Nephron progenitor cell (in vitro differentiated cells): ENCODE data around the gene C12orf42.

Source experiments
- DNase-seq: peaks from one replicate; pipeline ENCODE4 v3.0.0; 2021
- H3K27ac Mint-ChIP-seq: 2 replicates; pipeline ENCODE4 v1.8.0; 2021; ENCODE audit warnings: mild to moderate bottlenecking, moderate library complexity, mixed read lengths
- H3K27me3 Mint-ChIP-seq: 2 replicates; pipeline ENCODE4 v1.8.0; 2021; ENCODE audit warnings: mild to moderate bottlenecking, low read depth, mixed read lengths; ENCODE audit not compliant: poor library complexity
- H3K36me3 Mint-ChIP-seq: 2 replicates; pipeline ENCODE4 v1.8.0; 2021; ENCODE audit warnings: low read depth, mixed read lengths
- H3K4me1 Mint-ChIP-seq: 2 replicates; pipeline ENCODE4 v1.8.0; 2021; ENCODE audit warnings: mixed read lengths
- H3K4me3 Mint-ChIP-seq: 2 replicates; pipeline ENCODE4 v1.8.0; 2021; ENCODE audit warnings: mild to moderate bottlenecking, moderate library complexity, mixed read lengths
- H3K9me3 Mint-ChIP-seq: 2 replicates; pipeline ENCODE4 v1.8.0; 2021; ENCODE audit warnings: mild to moderate bottlenecking, moderate library complexity, mixed read lengths
- TF ChIP-seq, protein P1 (sequence below): fragments of 200-600 bp; sonication (generic); IDR thresholded peaks from 2 replicates; pipeline ENCODE4 v1.5.0; 2021; ENCODE audit warnings: antibody characterized with exemption

C12orf42 gene

GRCh38 chr12:103399986-103400385 is 95.8 kb downstream of the C12orf42 start:
- Mint-ChIP-seq H3K4me1 (peaks cover 7% of the 10 kb centered on the region), H3K36me3 (no peaks in the 10 kb centered on the region), H3K27ac (no peak overlapping the region), H3K4me3 (no peak overlapping the region), H3K9me3 (no peaks in the 10 kb centered on the region), H3K27me3 (no peaks in the 10 kb centered on the region)
- TF ChIP-seq, protein P1, sequence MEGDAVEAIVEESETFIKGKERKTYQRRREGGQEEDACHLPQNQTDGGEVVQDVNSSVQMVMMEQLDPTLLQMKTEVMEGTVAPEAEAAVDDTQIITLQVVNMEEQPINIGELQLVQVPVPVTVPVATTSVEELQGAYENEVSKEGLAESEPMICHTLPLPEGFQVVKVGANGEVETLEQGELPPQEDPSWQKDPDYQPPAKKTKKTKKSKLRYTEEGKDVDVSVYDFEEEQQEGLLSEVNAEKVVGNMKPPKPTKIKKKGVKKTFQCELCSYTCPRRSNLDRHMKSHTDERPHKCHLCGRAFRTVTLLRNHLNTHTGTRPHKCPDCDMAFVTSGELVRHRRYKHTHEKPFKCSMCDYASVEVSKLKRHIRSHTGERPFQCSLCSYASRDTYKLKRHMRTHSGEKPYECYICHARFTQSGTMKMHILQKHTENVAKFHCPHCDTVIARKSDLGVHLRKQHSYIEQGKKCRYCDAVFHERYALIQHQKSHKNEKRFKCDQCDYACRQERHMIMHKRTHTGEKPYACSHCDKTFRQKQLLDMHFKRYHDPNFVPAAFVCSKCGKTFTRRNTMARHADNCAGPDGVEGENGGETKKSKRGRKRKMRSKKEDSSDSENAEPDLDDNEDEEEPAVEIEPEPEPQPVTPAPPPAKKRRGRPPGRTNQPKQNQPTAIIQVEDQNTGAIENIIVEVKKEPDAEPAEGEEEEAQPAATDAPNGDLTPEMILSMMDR, result no peak
- no peak for DNase-seq

GRCh38 chr12:103397536-103397935 is 98.2 kb downstream of the C12orf42 start:
- peaks cover 4% of the 10 kb centered on the region for H3K9me3 Mint-ChIP-seq
- peaks cover 7% of the 10 kb centered on the region for H3K27me3 Mint-ChIP-seq
- TF ChIP-seq, protein P1, result no peak

DNA sequence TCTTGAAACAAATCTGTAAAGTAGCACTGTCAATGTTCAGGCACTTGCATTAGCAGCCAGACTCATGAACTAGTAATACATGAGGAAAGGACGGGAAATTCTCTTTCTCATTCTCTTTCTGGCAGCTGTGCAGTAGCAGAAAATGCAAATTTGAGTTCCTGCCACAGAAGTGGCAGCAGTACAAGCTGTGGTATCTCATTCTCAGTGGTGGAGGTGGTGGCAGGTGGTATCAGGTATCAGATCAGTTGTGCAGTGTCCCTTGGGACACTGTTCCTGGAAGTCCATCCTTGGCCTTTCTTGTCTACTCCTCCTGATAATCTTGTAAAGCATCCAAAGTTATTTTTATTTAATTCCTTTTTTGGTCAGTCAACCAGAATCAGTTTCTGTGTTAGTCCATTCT is 103.0 kb downstream of the C12orf42 start:
- H3K27me3 Mint-ChIP-seq, result peaks cover 7% of the 10 kb centered on the region
- TF ChIP-seq, protein P1, result no peak
- no peaks in the 10 kb centered on the region for H3K4me1 Mint-ChIP-seq
- H3K4me3 Mint-ChIP-seq, result no peak overlapping the region
- no peak for DNase-seq
- H3K9me3 Mint-ChIP-seq, result peaks cover 6% of the 10 kb centered on the region
- no peaks in the 10 kb centered on the region for H3K36me3 Mint-ChIP-seq
- no peak overlapping the region for H3K27ac Mint-ChIP-seq

More at GRCh38 chr12:103397536-103397935, 98.2 kb downstream of the C12orf42 start:
- H3K36me3 Mint-ChIP-seq, result no peaks in the 10 kb centered on the region
- DNase-seq, result no peak
- H3K4me1 Mint-ChIP-seq, result no peaks in the 10 kb centered on the region
- no peak overlapping the region for H3K4me3 Mint-ChIP-seq
- no peak overlapping the region for H3K27ac Mint-ChIP-seq

- H3K4me3 Mint-ChIP-seq, result no peak overlapping the region
- no peak overlapping the region for H3K27ac Mint-ChIP-seq
- DNase-seq, result no peak
- no peaks in the 10 kb centered on the region for H3K4me1 Mint-ChIP-seq
- TF ChIP-seq, protein P1, result no peak
- H3K27me3 Mint-ChIP-seq, result peaks cover 7% of the 10 kb centered on the region
- peaks cover 6% of the 10 kb centered on the region for H3K9me3 Mint-ChIP-seq
- H3K36me3 Mint-ChIP-seq, result no peaks in the 10 kb centered on the region
These were observed 104.7 kb downstream of the C12orf42 start for GRCh38 chr12:103391103-103391502.

DNA sequence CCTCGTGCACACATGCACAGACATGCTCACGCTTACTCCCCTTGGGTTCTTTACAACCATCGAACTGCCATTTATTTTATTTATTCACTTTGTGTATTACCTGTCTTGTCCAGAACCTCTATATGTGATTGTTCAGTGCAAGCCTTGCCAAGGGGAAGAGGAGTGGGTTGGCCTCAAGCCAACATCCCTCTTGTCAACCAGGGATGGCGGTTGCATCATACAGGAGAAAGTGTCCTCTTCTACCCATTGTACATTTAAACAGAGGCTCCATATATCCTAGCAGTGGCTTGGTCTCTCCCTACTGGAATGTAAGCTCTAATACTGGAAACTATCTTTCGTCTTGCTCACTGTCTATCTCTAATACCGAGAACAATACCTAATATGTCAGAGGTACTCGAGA is 108.4 kb downstream of the C12orf42 start:
- Mint-ChIP-seq H3K4me1 (no peaks in the 10 kb centered on the region), H3K9me3 (peaks cover under 1% of the 10 kb centered on the region), H3K4me3 (no peak overlapping the region)

GRCh38 chr12:103386451-103386850 is 109.3 kb downstream of the C12orf42 start:
- H3K9me3 Mint-ChIP-seq, result no peaks in the 10 kb centered on the region
- no peaks in the 10 kb centered on the region for H3K4me1 Mint-ChIP-seq
- no peak for DNase-seq
- no peak overlapping the region for H3K27ac Mint-ChIP-seq
- peaks cover 3% of the 10 kb centered on the region for H3K27me3 Mint-ChIP-seq
- H3K4me3 Mint-ChIP-seq, result no peak overlapping the region
- TF ChIP-seq, protein P1, result no peak
- H3K36me3 Mint-ChIP-seq, result no peaks in the 10 kb centered on the region

More for the DNA sequence above, 108.4 kb downstream of the C12orf42 start:
- TF ChIP-seq, protein P1, result no peak
- H3K27ac Mint-ChIP-seq, result no peak overlapping the region
- H3K27me3 Mint-ChIP-seq, result peaks cover 3% of the 10 kb centered on the region
- no peak for DNase-seq
- H3K36me3 Mint-ChIP-seq, result no peaks in the 10 kb centered on the region
